H1 (cell line): Measurements from ENCODE around the gene SBNO2. TPM values are rescaled to one million over a fixed set of nuclear protein-coding genes. Genes with fewer than 3 reads are reported as not detected.

Experiments
- ASH2L ChIP-seq: fragments of 200-600, 300-600 bp; sonication (generic); IDR thresholded peaks from one replicate; pipeline ENCODE4 v1.7.1; 2017; ENCODE audit warnings: low read length
- BACH1 ChIP-seq: IDR thresholded peaks from 2 replicates; pipeline ENCODE4 v1.6.1; 2012; ENCODE audit warnings: low read length, improper control_type of control experiment
- E2F6 ChIP-seq: IDR thresholded peaks from 2 replicates; pipeline ENCODE4 v1.6.1; 2012; ENCODE audit warnings: inconsistent platforms
- FOSL1 ChIP-seq: IDR thresholded peaks from 2 replicates; pipeline ENCODE4 v1.6.1; 2011; ENCODE audit warnings: mild to moderate bottlenecking, low read depth, low read length, moderate library complexity; ENCODE audit not compliant: insufficient read depth
- KDM4A ChIP-seq: IDR thresholded peaks from one replicate; pipeline ENCODE4 v1.7.1; 2012; ENCODE audit warnings: low read depth, mild to moderate bottlenecking, moderate library complexity, low read length, inconsistent platforms; ENCODE audit not compliant: severe bottlenecking
- MAX ChIP-seq: IDR thresholded peaks from 2 replicates; pipeline ENCODE4 v1.6.1; 2012; ENCODE audit warnings: inconsistent platforms
- RNF2 ChIP-seq: fragments of 200-900, 300-1000 bp; sonication (generic); IDR thresholded peaks from 2 replicates; pipeline ENCODE4 v1.7.1; 2016; ENCODE audit warnings: borderline replicate concordance, low read depth, mild to moderate bottlenecking, antibody characterized with exemption, low read length; ENCODE audit not compliant: poor library complexity, severe bottlenecking; ENCODE audit errors: missing control alignments
- polyA plus RNA-seq, 7 experiments: library from polyadenylated mRNA; depleted of rRNA in 3 of 7; stranded (reverse) in 5 of 7; unstranded in 2 of 7; fragments of >200 nt in 5 of 7; fragments of 200-250 nt in 2 of 7; gene quantifications; 1 replicate in 5 of 7; 2 replicates in 1 of 7; 4 replicates in 1 of 7; pipeline versions ENCODE4 v1.2.1 to v1.2.3, GENCODE V29; 2011 to 2013; ENCODE audit warnings: missing spikeins in 2 of 7, mixed read lengths in 2 of 7
- total RNA-seq: library from RNA; stranded (reverse); fragmentation: NEBNext Ultra II Directional; extraction: Animal tissue kit (Norgen Biotek cat#: 25700); gene quantifications from 2 replicates; pipeline ENCODE4 v1.2.1, GENCODE V29; 2021

Gene SBNO2
- total and polyA plus RNA-seq, 2 of the 8 experiments (the other 6 are each of a cell fraction or from before 2014, with no cell fraction given), result 12.2 to 31.4 TPM

GRCh38 chr19:1123381-1123780, 50.7 kb downstream of the SBNO2 start (continued):
- TF ChIP-seq KDM4A (no peak), ASH2L (no peak), FOSL1 (no peak), E2F6 (no peak), BACH1 (no peak), RNF2 (no peak), MAX (no peak)
